ENCODE measurements around the gene NUP37.

NUP37 gene

DNA sequence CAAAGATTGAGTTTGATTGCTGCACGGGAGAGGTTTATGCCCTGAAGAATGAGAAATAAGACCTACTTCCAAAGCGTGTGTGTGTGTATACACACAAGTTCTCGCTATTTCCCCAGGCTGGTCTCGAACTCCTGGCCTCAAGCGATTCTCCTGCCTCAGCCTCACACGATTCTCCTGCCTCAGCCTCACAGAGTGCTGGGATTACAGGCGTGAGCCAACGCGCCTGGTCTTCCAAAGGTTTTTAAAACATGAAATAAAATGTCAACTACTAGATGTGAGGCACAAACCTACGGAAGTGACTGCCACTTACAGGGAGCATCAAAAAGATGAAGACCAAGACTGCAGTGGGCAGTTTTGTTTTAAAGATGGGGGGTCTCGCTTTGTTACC lies 57.5 kb downstream of the NUP37 start (continued):
- no peak for TF ChIP-seq ZNF561 (tag by site-specific recombination; IDR thresholded peaks at IDR 0.05; ENCODE audit: borderline replicate concordance)

DNA sequence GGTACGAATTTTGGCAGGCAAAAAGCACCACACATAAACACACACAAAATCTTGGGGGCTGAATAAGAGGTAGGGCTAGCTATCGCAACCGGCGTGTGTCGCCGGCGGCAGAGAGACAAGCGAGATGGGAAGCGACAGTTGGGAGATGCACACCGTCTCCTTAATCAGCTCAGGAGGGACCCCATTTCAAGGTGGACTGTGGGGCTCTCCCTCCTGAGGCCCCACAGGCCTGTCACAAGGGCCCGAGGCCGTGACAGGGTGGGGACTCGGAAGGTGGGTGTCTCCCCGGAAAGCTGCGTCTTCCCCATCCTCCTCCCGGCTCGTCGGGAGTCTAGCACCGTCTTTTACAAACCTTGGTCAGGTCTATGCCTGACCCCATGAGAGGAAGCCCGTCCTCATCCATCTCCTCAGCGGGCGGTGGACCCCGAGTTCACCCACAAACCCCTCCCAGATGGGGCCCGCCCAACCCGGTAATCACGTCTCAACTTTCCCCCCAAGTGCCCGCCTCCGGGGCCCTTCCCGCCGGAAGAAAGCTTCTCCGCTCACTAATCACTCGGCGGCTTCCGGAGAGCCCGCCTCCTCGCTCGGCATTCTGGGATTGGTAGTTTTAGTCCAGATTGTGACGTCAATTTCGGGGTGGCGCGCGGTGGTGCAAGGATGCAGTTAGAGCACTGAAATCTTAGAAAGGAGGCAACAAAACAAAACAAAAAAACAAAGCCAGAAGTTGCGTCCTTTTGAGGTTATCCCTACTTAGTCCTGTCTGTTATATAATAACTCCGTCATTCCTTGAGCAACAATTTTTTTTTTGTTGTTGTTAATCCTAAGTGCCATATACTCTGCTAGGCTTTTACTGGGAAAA lies 58.1 kb downstream of the NUP37 start, which contains the start of gene WASHC3:
Gene WASHC3, minus strand, starts transcription at position 432 of the 859 bp plus-strand sequence. Its CDS starts 29 bp downstream, at position 403.
- Histone ChIP-seq H3K9me3 (ENCODE audit: control insufficient read depth, insufficient read depth, low read depth, low read length) (no peaks in the 10 kb centered on the region), H3K27ac (ENCODE audit: extremely low read depth, low read depth, low read length) (peak within 1 kb of the TSS; percentile 11; the same call in 1 of the 2 replicates), H3K4me1 (ENCODE audit: control insufficient read depth, insufficient read depth, low read length) (no peaks in the 10 kb centered on the region), H3K4me3 (ENCODE audit: low read depth, low read length) (peak within 1 kb of the TSS; percentile 81), H3K36me3 (ENCODE audit: control insufficient read depth in 2 of 2, insufficient read depth in 1 of 2, low read length in 2 of 2) (peaks cover 0 to 4% of the 10 kb centered on the region in 2 experiments; a peak in 1 of 3 replicates)
- ChIA-PET POLR2A (interaction anchor here (1.1 kb wide), 1 partner anchor 10 kb away, joined by 4 read pairs; no protein-coding TSS in a partner anchor), CTCF (interaction anchor here (0.6 kb wide), 1 partner anchor 1357 kb away, joined by 4 read pairs; no protein-coding TSS in a partner anchor)
- no peak for TF ChIP-seq ZNF146 (tag by site-specific recombination; IDR thresholded peaks at IDR 0.05)
- peak; percentile 64; the same call in 1 of the 2 replicates for TF ChIP-seq KLF16 (tag by site-specific recombination; IDR thresholded peaks at IDR 0.05)
- TF ChIP-seq REPIN1 (tag by site-specific recombination; IDR thresholded peaks at IDR 0.05; ENCODE audit: low read depth): no peak
- TF ChIP-seq ZNF600 (tag by site-specific recombination; IDR thresholded peaks at IDR 0.05): no peak
- no peak; the same call in 1 of the 2 replicates for TF ChIP-seq KLF10 (tag by site-specific recombination; IDR thresholded peaks at IDR 0.05)
- TF ChIP-seq ZFHX2 (tag by site-specific recombination; conservative IDR thresholded peaks at IDR 0.05): peak; percentile 30; the same call in 1 of the 2 replicates
- TF ChIP-seq, protein P1, sequence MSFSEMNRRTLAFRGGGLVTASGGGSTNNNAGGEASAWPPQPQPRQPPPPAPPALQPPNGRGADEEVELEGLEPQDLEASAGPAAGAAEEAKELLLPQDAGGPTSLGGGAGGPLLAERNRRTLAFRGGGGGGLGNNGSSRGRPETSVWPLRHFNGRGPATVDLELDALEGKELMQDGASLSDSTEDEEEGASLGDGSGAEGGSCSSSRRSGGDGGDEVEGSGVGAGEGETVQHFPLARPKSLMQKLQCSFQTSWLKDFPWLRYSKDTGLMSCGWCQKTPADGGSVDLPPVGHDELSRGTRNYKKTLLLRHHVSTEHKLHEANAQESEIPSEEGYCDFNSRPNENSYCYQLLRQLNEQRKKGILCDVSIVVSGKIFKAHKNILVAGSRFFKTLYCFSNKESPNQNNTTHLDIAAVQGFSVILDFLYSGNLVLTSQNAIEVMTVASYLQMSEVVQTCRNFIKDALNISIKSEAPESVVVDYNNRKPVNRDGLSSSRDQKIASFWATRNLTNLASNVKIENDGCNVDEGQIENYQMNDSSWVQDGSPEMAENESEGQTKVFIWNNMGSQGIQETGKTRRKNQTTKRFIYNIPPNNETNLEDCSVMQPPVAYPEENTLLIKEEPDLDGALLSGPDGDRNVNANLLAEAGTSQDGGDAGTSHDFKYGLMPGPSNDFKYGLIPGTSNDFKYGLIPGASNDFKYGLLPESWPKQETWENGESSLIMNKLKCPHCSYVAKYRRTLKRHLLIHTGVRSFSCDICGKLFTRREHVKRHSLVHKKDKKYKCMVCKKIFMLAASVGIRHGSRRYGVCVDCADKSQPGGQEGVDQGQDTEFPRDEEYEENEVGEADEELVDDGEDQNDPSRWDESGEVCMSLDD (tag by site-specific recombination; IDR thresholded peaks at IDR 0.05): peak; percentile 91
- no peak for TF ChIP-seq ZNF473 (tag by site-specific recombination; IDR thresholded peaks at IDR 0.05)
- TF ChIP-seq, protein P2, sequence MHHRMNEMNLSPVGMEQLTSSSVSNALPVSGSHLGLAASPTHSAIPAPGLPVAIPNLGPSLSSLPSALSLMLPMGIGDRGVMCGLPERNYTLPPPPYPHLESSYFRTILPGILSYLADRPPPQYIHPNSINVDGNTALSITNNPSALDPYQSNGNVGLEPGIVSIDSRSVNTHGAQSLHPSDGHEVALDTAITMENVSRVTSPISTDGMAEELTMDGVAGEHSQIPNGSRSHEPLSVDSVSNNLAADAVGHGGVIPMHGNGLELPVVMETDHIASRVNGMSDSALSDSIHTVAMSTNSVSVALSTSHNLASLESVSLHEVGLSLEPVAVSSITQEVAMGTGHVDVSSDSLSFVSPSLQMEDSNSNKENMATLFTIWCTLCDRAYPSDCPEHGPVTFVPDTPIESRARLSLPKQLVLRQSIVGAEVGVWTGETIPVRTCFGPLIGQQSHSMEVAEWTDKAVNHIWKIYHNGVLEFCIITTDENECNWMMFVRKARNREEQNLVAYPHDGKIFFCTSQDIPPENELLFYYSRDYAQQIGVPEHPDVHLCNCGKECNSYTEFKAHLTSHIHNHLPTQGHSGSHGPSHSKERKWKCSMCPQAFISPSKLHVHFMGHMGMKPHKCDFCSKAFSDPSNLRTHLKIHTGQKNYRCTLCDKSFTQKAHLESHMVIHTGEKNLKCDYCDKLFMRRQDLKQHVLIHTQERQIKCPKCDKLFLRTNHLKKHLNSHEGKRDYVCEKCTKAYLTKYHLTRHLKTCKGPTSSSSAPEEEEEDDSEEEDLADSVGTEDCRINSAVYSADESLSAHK (tag by site-specific recombination; IDR thresholded peaks at IDR 0.05): 0 out of 2 replicates have a peak, but pooled peaks have one; percentile 15
- TF ChIP-seq ZNF830 (tag by site-specific recombination; IDR thresholded peaks at IDR 0.05; ENCODE audit: low read depth): no peak
- peak; percentile 76 for TF ChIP-seq KLF1 (tag by site-specific recombination; IDR thresholded peaks at IDR 0.05)
- no peak for TF ChIP-seq SETDB1 (IDR thresholded peaks at IDR 0.05; ENCODE audit: insufficient read length, low read length)
- TF ChIP-seq ZNF664 (tag by site-specific recombination; IDR thresholded peaks at IDR 0.05): no peak
- TF ChIP-seq, protein P3, sequence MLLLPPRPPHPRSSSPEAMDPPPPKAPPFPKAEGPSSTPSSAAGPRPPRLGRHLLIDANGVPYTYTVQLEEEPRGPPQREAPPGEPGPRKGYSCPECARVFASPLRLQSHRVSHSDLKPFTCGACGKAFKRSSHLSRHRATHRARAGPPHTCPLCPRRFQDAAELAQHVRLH (tag by site-specific recombination; IDR thresholded peaks at IDR 0.05): 0 out of 2 replicates have a peak, but pooled peaks have one; percentile 16
- no peak for TF ChIP-seq ZNF248 (tag by site-specific recombination; IDR thresholded peaks at IDR 0.05)
- no peak for TF ChIP-seq ZNF223 (tag by site-specific recombination; IDR thresholded peaks at IDR 0.05)
- TF ChIP-seq ZEB2 (tag by site-specific recombination; IDR thresholded peaks at IDR 0.05): peak; percentile 66; the same call in 1 of the 2 replicates
- no peak for TF ChIP-seq HOXA7 (CRISPR knock-in tag; IDR thresholded peaks at IDR 0.05; ENCODE audit: borderline replicate concordance)
- TF ChIP-seq, protein P4, sequence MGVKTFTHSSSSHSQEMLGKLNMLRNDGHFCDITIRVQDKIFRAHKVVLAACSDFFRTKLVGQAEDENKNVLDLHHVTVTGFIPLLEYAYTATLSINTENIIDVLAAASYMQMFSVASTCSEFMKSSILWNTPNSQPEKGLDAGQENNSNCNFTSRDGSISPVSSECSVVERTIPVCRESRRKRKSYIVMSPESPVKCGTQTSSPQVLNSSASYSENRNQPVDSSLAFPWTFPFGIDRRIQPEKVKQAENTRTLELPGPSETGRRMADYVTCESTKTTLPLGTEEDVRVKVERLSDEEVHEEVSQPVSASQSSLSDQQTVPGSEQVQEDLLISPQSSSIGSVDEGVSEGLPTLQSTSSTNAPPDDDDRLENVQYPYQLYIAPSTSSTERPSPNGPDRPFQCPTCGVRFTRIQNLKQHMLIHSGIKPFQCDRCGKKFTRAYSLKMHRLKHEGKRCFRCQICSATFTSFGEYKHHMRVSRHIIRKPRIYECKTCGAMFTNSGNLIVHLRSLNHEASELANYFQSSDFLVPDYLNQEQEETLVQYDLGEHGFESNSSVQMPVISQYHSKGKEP (tag by site-specific recombination; IDR thresholded peaks at IDR 0.05): no peak
- no peak for TF ChIP-seq ZNF324 (tag by site-specific recombination; IDR thresholded peaks at IDR 0.05)
- TF ChIP-seq, protein P5, sequence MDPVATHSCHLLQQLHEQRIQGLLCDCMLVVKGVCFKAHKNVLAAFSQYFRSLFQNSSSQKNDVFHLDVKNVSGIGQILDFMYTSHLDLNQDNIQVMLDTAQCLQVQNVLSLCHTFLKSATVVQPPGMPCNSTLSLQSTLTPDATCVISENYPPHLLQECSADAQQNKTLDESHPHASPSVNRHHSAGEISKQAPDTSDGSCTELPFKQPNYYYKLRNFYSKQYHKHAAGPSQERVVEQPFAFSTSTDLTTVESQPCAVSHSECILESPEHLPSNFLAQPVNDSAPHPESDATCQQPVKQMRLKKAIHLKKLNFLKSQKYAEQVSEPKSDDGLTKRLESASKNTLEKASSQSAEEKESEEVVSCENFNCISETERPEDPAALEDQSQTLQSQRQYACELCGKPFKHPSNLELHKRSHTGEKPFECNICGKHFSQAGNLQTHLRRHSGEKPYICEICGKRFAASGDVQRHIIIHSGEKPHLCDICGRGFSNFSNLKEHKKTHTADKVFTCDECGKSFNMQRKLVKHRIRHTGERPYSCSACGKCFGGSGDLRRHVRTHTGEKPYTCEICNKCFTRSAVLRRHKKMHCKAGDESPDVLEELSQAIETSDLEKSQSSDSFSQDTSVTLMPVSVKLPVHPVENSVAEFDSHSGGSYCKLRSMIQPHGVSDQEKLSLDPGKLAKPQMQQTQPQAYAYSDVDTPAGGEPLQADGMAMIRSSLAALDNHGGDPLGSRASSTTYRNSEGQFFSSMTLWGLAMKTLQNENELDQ (tag by site-specific recombination; IDR thresholded peaks at IDR 0.05; ENCODE audit: low read depth): no peak
- TF ChIP-seq EGR2 (tag by site-specific recombination; IDR thresholded peaks at IDR 0.05; ENCODE audit: low read depth): 0 out of 2 replicates have a peak, but pooled peaks have one; percentile 13
- TF ChIP-seq ZBTB48 (tag by site-specific recombination; IDR thresholded peaks at IDR 0.05): 0 out of 2 replicates have a peak, but pooled peaks have one; percentile 15
- TF ChIP-seq ZFP37 (tag by site-specific recombination; IDR thresholded peaks at IDR 0.05): no peak
- TF ChIP-seq ZBTB21 (tag by site-specific recombination; IDR thresholded peaks at IDR 0.05): peak; percentile 49; the same call in 1 of the 2 replicates
